Measurements from ENCODE around the gene RIPPLY3.

Gene RIPPLY3

GRCh38 chr21:37055271-37055855 is 48.9 kb downstream of the RIPPLY3 start:
- in situ Hi-C loops (cut with MboI; ENCODE audit: low pct_unique_long_range_greater_than_20kb, low sequenced_read_pairs, unreplicated experiment), result no loop called here
- no peak for DNase-seq (ENCODE audit: low spot score)
- TF ChIP-seq CTCF (IDR thresholded peaks at IDR 0.05; ENCODE audit: extremely low read depth, insufficient read depth, missing control alignments), result no peak

GRCh38 chr21:37057614-37058013 is 51.1 kb downstream of the RIPPLY3 start:
- in situ Hi-C loops (cut with MboI; ENCODE audit: low pct_unique_long_range_greater_than_20kb, low sequenced_read_pairs, unreplicated experiment), result no loop called here
- no peak for TF ChIP-seq CTCF (IDR thresholded peaks at IDR 0.05; ENCODE audit: extremely low read depth, insufficient read depth, missing control alignments)
- no peak for DNase-seq (ENCODE audit: low spot score)

GRCh38 chr21:37058261-37058660 is 51.8 kb downstream of the RIPPLY3 start:
- DNase-seq (ENCODE audit: low spot score), result no peak
- in situ Hi-C loops (cut with MboI; ENCODE audit: low pct_unique_long_range_greater_than_20kb, low sequenced_read_pairs, unreplicated experiment), result no loop called here
- no peak for TF ChIP-seq CTCF (IDR thresholded peaks at IDR 0.05; ENCODE audit: extremely low read depth, insufficient read depth, missing control alignments)

GRCh38 chr21:37059181-37059580 is 52.7 kb downstream of the RIPPLY3 start:
- no peak for TF ChIP-seq CTCF (IDR thresholded peaks at IDR 0.05; ENCODE audit: extremely low read depth, insufficient read depth, missing control alignments)
- in situ Hi-C loops (cut with MboI; ENCODE audit: low pct_unique_long_range_greater_than_20kb, low sequenced_read_pairs, unreplicated experiment), result no loop called here
- DNase-seq (ENCODE audit: low spot score), result no peak

- in situ Hi-C loops (cut with MboI; ENCODE audit: low pct_unique_long_range_greater_than_20kb, low sequenced_read_pairs, unreplicated experiment), result no loop called here
- DNase-seq (ENCODE audit: low spot score), result no peak
- TF ChIP-seq CTCF (IDR thresholded peaks at IDR 0.05; ENCODE audit: extremely low read depth, insufficient read depth, missing control alignments), result no peak
These were observed 53.8 kb downstream of the RIPPLY3 start for GRCh38 chr21:37060296-37060695.

- no peak for DNase-seq (ENCODE audit: low spot score)
- in situ Hi-C loops (cut with MboI; ENCODE audit: low pct_unique_long_range_greater_than_20kb, low sequenced_read_pairs, unreplicated experiment), result no loop called here
- TF ChIP-seq CTCF (IDR thresholded peaks at IDR 0.05; ENCODE audit: extremely low read depth, insufficient read depth, missing control alignments), result no peak
These were observed 55.6 kb downstream of the RIPPLY3 start for GRCh38 chr21:37061926-37062592.
